GM12801 (cell line): ENCODE data around the gene INPP4B.

Source experiments
- CTCF ChIP-seq: IDR thresholded peaks from one replicate; pipeline ENCODE4 v1.5.1; 2011; ENCODE audit warnings: control low read depth; ENCODE audit not compliant: insufficient read length; ENCODE audit errors: extremely low read depth

The INPP4B gene

GRCh38 chr4:142130666-142131065 is 715.4 kb downstream of the INPP4B start:
- no peak for TF ChIP-seq CTCF

- no peak for TF ChIP-seq CTCF
Observed at GRCh38 chr4:142129931-142130330, 716.2 kb downstream of the INPP4B start.

GRCh38 chr4:142129473-142129872 is 716.6 kb downstream of the INPP4B start:
- TF ChIP-seq CTCF, result no peak

GRCh38 chr4:142128529-142128928 is 717.6 kb downstream of the INPP4B start:
- no peak for TF ChIP-seq CTCF

- peak; percentile 38 for TF ChIP-seq CTCF
Observed at GRCh38 chr4:142126890-142127497, 719.1 kb downstream of the INPP4B start.

GRCh38 chr4:142124874-142125273 is 721.2 kb downstream of the INPP4B start:
- TF ChIP-seq CTCF, result no peak

GRCh38 chr4:142121448-142122350 is 724.4 kb downstream of the INPP4B start:
- TF ChIP-seq CTCF, result no peak
